MM.1S (cell line): ENCODE data around the gene NOP56.

ENCODE experiments used
- DNase-seq: peaks from one replicate; pipeline ENCODE4 v3.0.0-alpha.2; 2015
- H2AFZ ChIP-seq: fragments of 300-600 bp; sonication (generic); 2 replicates; pipeline ENCODE4 v1.6.0; 2016; ENCODE audit warnings: antibody characterized with exemption, low read length
- H3F3A ChIP-seq: fragments of 300-600 bp; sonication (generic); 2 replicates; pipeline ENCODE4 v1.6.1; 2016; ENCODE audit warnings: mild to moderate bottlenecking, antibody characterized with exemption, low read length, moderate library complexity, mixed read lengths; ENCODE audit not compliant: insufficient read depth
- H3K27ac ChIP-seq: fragments of 300-600 bp; sonication (generic); 2 replicates; pipeline ENCODE4 v1.5.1; 2016; ENCODE audit warnings: mild to moderate bottlenecking, low read length
- H3K27me3 ChIP-seq: fragments of 300-600 bp; sonication (generic); replicated peaks from 2 replicates; pipeline ENCODE4 v1.6.0; 2016; ENCODE audit warnings: low read length; ENCODE audit not compliant: insufficient read depth
- H3K36me3 ChIP-seq: fragments of 300-600 bp; sonication (generic); replicated peaks from 2 replicates; pipeline ENCODE4 v1.6.1; 2016; ENCODE audit warnings: mild to moderate bottlenecking, low read length, mixed read lengths; ENCODE audit not compliant: insufficient read depth
- H3K4me1 ChIP-seq: fragments of 300-600 bp; sonication (generic); 2 replicates; pipeline ENCODE4 v1.6.1; 2016; ENCODE audit warnings: low read length, mixed read lengths
- H3K4me2 ChIP-seq: fragments of 300-600 bp; sonication (generic); 2 replicates; pipeline ENCODE4 v1.6.0; 2016; ENCODE audit warnings: low read depth, low read length
- H3K4me3 ChIP-seq: fragments of 300-600 bp; sonication (generic); 2 replicates; pipeline ENCODE4 v1.5.1; 2016; ENCODE audit warnings: low read length, mixed read lengths
- H3K79me2 ChIP-seq: fragments of 300-600 bp; sonication (generic); 2 replicates; pipeline ENCODE4 v1.6.1; 2016; ENCODE audit warnings: mixed run types, low read length, mixed read lengths
- H3K9ac ChIP-seq: fragments of 300-600 bp; sonication (generic); 2 replicates; pipeline ENCODE4 v1.6.1; 2016; ENCODE audit warnings: low read length, mixed read lengths
- H3K9me2 ChIP-seq: fragments of 300-600 bp; sonication (generic); replicated peaks from 2 replicates; pipeline ENCODE4 v1.6.1; 2016; ENCODE audit warnings: mild to moderate bottlenecking, low read length, mixed read lengths; ENCODE audit not compliant: insufficient read depth
- H3K9me3 ChIP-seq: fragments of 300-600 bp; sonication (generic); replicated peaks from 2 replicates; pipeline ENCODE4 v1.6.1; 2016; ENCODE audit warnings: mild to moderate bottlenecking, low read length, mixed read lengths; ENCODE audit not compliant: insufficient read depth
- H4K20me1 ChIP-seq: fragments of 300-600 bp; sonication (generic); 2 replicates; pipeline ENCODE4 v1.6.1; 2016; ENCODE audit warnings: mild to moderate bottlenecking, low read length, moderate library complexity, mixed read lengths; ENCODE audit not compliant: insufficient read depth
- CTCF ChIP-seq: fragments of 300-600 bp; sonication (generic); IDR thresholded peaks from 2 replicates; pipeline ENCODE4 v1.5.1; 2016; ENCODE audit warnings: antibody characterized with exemption, low read length, mixed read lengths
- EZH2 ChIP-seq: fragments of 300-600 bp; sonication (generic); optimal IDR thresholded peaks from 2 replicates; pipeline ENCODE3; 2017; ENCODE audit warnings: low read depth, mild to moderate bottlenecking, antibody characterized with exemption, low read length, mixed read lengths
- EZH2phosphoT487 ChIP-seq: fragments of 300-600 bp; sonication (generic); IDR thresholded peaks from 2 replicates; pipeline ENCODE4 v1.6.1; 2018; ENCODE audit warnings: antibody characterized with exemption, low read length

Gene NOP56

DNA sequence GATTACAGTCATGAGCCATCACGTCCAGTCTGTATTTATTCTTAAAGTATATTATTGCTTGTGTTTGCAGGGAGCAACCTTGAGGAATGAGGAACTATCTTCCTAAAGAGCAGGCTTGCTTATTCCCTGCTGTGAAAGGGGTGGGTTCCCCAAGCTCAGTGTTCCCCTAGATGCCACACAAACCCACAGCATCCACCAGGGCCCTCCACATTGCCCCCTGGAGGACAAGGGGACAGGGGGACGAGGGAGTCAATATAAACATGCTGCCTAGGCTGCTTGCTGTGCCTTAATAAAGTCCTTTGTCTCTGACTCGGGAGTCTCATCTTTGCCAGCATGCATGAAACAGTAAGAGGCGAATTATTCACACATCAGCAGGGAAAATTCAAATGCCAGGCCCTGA is 19.5 kb downstream of the NOP56 start:
- Histone ChIP-seq H3K79me2 (no peaks in the 10 kb centered on the region), H3K4me3 (no peak overlapping the region), H3K9me3 (no peaks in the 10 kb centered on the region), H3K4me1 (no peaks in the 10 kb centered on the region), H4K20me1 (no peaks in the 10 kb centered on the region), H2AFZ (no peak overlapping the region), H3K27ac (no peak overlapping the region), H3K4me2 (no peak overlapping the region), H3K36me3 (no peaks in the 10 kb centered on the region), H3F3A (no peaks in the 10 kb centered on the region), H3K27me3 (peaks cover 11% of the 10 kb centered on the region), H3K9me2 (no peaks in the 10 kb centered on the region), H3K9ac (no peak overlapping the region)
- DNase-seq = no peak
- peak; percentile 26; the same call in 1 of the 2 replicates for TF ChIP-seq CTCF
- no peak for TF ChIP-seq EZH2

DNA sequence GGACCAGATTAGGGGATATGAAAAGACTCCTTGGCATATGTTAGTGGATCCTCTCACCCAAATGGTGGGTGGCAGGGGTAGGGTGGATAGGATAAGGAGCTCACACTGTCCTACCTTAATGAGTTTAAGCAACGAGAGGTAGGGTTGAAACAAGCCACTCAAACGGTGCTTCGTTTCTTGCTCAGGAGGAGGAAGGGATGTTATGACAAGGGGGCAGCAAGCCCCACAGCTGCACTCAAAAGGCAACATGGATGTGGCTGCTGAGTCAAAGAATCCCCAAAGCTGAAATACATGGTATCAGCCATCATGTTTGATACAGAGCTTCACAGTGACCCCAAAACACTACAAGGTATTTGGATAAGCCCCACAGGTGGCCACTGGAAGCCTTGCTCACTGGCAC is 20.0 kb downstream of the NOP56 start:
- no peaks in the 10 kb centered on the region for H3K4me1 ChIP-seq
- no peak overlapping the region for H2AFZ ChIP-seq
- no peaks in the 10 kb centered on the region for H3K9me3 ChIP-seq

DNA sequence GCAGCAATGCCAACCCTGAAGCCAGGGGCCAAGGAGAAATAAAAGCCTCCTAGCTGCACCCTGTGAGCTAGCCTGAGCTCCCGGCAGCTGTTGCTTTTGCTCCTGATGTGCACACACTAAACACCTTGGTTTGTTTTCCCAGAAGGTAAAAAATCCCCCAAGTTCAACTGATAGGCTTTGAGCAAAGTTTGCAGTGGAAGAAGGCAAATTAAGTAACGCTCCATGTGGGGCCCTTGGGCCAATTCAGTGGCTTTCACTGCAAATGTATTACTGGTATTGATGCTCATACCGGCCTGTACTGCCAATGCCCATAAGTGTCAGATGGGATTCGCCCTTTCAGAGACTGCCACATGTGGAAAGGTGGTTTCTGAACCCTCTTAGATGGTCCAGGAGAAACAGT is 21.0 kb downstream of the NOP56 start:
- no peaks in the 10 kb centered on the region for H3F3A ChIP-seq
- H3K36me3 ChIP-seq = no peaks in the 10 kb centered on the region
- no peaks in the 10 kb centered on the region for H3K9me2 ChIP-seq
- no peak overlapping the region for H3K4me2 ChIP-seq
- no peak overlapping the region for H3K4me3 ChIP-seq
- H3K4me1 ChIP-seq = no peaks in the 10 kb centered on the region
- peaks cover 5% of the 10 kb centered on the region for H3K27me3 ChIP-seq
- H3K27ac ChIP-seq = no peak overlapping the region
- H3K9ac ChIP-seq = no peak overlapping the region
- H4K20me1 ChIP-seq = no peaks in the 10 kb centered on the region
- no peaks in the 10 kb centered on the region for H3K9me3 ChIP-seq
- TF ChIP-seq EZH2 = no peak
- no peak for TF ChIP-seq CTCF
- TF ChIP-seq EZH2phosphoT487 = no peak
- no peak for DNase-seq
- no peaks in the 10 kb centered on the region for H3K79me2 ChIP-seq
- no peak overlapping the region for H2AFZ ChIP-seq

More for the DNA sequence above, 20.0 kb downstream of the NOP56 start:
- Histone ChIP-seq H3K36me3 (no peaks in the 10 kb centered on the region), H3K27me3 (peaks cover 11% of the 10 kb centered on the region), H3K9ac (no peak overlapping the region), H4K20me1 (no peaks in the 10 kb centered on the region), H3K27ac (no peak overlapping the region), H3K4me2 (no peak overlapping the region), H3K79me2 (no peaks in the 10 kb centered on the region), H3F3A (no peaks in the 10 kb centered on the region), H3K9me2 (no peaks in the 10 kb centered on the region), H3K4me3 (no peak overlapping the region)
- TF ChIP-seq EZH2 (no peak), EZH2phosphoT487 (no peak), CTCF (no peak)
- DNase-seq = no peak
